Stimulated activated CD8-positive, alpha-beta memory T cell treated with anti-CD3 and anti-CD28 coated beads, Interleukin-7, amount 100 ng/mL, for 1 hour (primary cell): ENCODE measurements around the gene LRMDA.

Experiments
- DNase-seq, 2 donors: peaks; one replicate each; pipeline ENCODE4 v3.0.0-alpha.2; 2020; ENCODE audit warnings: low read depth in 2 of 2

The LRMDA gene

DNA sequence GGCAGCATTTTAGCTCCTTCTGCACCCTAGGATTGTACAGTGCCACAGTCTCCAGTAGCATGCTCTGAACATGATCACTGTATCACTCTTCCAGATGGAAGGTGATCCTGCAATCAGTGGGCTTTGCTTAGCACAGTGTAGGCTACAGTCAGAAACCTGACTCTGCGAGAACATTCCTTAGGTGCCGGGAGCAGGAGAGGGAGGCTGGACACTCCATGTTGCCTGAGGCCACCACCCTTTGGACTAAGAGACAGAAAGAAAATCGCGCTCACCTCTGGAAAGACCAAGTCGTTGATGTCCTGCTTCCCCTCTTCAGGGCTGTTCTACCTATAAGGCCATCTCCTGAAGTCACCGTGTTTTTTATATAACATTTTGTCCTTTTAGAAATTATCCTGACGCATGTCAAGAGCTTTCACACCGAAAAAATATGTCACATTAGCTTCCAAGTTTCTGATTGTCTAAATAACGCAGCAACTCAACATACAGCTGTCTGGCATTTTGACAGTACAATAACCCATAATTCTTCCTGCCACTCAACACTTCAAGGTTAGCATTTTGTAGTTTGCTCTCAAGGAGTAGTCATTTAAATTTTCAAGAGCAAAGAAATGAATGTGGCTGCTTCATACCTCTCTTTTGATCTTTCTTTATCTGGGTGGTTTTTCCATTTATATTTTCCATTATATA, 563.1 kb downstream of the LRMDA start:
- no peak for DNase-seq

- no peak for DNase-seq
These were observed 563.6 kb downstream of the LRMDA start for GRCh38 chr10:75995041-75995430.

GRCh38 chr10:75995720-75996119, 564.3 kb downstream of the LRMDA start:
- DNase-seq, result no peak

DNA sequence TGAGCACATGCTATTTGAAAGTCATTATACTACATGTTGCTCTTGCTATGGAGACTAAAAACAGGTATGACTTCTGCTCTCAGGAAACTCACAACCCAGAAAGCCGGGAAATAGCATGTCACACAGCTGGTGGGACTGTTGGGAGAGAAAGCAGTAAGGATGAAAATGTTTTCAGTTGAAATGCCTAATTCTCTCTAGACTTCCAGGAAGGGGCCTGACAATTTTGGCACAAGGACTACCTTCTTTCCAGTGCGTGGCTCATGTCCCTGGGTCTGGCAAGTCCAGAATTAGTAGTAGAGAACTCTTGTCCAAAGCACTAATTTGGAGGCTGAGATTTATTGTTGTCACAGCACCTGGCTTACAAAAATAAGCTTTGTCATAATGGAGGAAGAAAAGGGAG, 567.6 kb downstream of the LRMDA start:
- no peak for DNase-seq

- no peak for DNase-seq
These were observed 568.2 kb downstream of the LRMDA start for GRCh38 chr10:75999515-76000209.

GRCh38 chr10:76000550-76000949, 569.1 kb downstream of the LRMDA start:
- no peak for DNase-seq

- DNase-seq, result no peak
These were observed 569.6 kb downstream of the LRMDA start for GRCh38 chr10:76001019-76001418.

- no peak for DNase-seq
These were observed 570.0 kb downstream of the LRMDA start for GRCh38 chr10:76001461-76001860.

GRCh38 chr10:76002262-76002854, 570.9 kb downstream of the LRMDA start:
- DNase-seq, result no peak

DNA sequence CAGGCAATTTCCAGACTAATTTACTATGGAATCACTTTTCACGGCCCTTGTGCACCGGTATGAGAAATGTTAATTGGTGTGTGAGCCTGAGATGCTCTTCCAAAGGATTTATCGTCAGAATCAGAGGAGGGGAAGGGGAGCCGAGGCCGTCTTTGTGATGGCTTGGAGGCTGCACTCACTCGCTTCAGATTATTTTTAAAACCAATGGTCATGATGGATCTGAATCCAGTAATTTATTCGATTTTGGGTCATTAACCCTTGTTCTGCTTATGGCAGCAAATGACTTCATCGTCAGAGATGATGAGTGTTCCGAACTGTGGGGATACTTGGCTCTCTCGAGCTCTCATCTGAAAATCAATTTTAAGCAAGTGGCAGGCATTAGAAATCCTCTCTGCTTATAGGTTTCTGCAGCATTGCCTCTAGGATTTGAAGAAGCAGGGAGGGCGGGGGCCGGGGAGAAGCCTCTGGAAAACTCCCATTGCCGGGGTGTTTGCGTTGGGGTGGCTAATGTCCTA, 576.3 kb downstream of the LRMDA start:
- no peak for DNase-seq

DNA sequence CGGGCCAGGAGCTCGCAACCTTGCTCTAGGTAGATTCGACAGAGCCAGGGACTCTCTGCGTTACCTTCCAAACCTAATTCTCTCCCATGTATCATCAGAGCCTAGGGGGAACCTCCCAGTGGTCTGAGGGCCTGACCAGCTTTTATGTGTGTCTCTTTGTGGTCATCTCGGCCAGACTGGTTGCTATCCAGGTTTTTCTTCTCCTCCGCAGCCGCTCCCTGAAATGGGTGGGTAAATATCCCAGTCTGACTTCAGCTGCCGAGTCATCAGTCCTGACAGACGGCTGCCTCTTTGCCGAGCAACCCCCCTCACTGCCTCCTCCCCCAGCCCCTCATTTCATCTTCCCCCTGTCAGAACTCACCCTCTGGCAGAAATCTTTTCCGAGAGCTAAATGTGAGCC, 578.1 kb downstream of the LRMDA start:
- DNase-seq, result no peak

- no peak for DNase-seq
These were observed 579.3 kb downstream of the LRMDA start for GRCh38 chr10:76010703-76011102.

DNA sequence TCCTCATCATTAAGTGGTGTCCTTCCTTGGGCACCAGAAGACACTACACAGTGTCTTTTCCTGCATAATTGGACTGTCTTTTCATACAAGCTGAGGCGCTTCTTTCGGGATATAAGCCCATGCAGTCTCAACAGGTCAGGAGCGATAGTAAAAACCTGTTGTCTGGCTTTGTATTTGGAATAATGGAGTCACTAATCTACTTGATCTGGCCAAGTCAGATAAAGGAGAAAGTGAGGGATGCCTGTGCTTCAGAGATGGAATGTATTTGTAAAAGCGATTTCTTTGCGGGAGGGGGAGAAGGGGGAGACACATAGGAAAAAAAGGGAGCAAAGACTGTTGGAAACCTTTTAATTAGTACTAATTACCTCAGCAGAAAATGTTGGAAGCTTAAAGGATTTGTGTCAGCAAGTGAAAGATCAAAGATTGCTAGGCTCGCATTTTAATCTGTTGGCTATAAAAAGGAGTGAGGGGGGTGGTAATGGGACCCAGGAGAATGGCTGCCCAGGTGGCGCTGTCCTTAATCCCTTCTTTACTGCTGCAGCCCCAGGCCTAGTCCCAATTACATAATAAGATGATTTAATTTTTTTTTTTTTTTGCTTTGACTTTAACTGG, 581.4 kb downstream of the LRMDA start:
- DNase-seq, result no peak

GRCh38 chr10:76015245-76015644, 583.8 kb downstream of the LRMDA start:
- no peak for DNase-seq

- DNase-seq, result no peak
These were observed 585.8 kb downstream of the LRMDA start for GRCh38 chr10:76017026-76017732.

- no peak for DNase-seq
These were observed 586.5 kb downstream of the LRMDA start for GRCh38 chr10:76017733-76018433.

- no peak for DNase-seq
These were observed 589.2 kb downstream of the LRMDA start for GRCh38 chr10:76020630-76021029.

DNA sequence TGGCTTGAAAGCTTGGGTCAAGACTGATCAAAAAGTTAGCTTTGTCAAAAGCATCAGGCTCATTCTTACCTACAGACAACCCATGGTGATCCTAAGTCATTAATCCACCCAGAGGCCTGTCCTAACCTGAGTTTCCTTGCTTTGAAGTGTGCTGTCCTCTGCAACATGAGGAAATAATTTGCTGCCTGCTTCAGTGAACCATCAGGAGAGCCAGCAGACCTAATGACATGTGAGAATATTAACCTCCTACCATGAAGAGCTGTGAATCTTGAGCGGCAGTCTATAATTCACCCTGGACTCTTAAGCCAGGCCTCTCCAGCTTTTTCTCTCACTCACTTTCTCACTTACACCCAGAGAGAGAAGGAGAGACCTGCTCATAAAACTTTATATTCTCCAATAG, 590.0 kb downstream of the LRMDA start:
- no peak for DNase-seq

GRCh38 chr10:76022366-76022765, 590.9 kb downstream of the LRMDA start:
- DNase-seq, result no peak

GRCh38 chr10:76023007-76023406, 591.6 kb downstream of the LRMDA start:
- no peak for DNase-seq

GRCh38 chr10:76024460-76025123, 593.2 kb downstream of the LRMDA start:
- no peak for DNase-seq
